Measurements from ENCODE around the gene AMDHD2.
A peak's percentile ranks its signal among the peaks of the same experiment; 100 is the strongest.
"Not testable (repeated sequence)": the region's sequence is repeated elsewhere in the genome, so short reads cannot be mapped to it uniquely, and the experiment has no call there.

AMDHD2 gene

GRCh38 chr16:2520097-2520783 lies at the start of gene AMDHD2:
Gene AMDHD2, plus strand, starts transcription at chr16:2520371. Its CDS starts 88 bp downstream, at chr16:2520459.
- peak; percentile 57 for DNase-seq

- DNase-seq = no peak
These were observed 49.6 kb upstream of the AMDHD2 start for GRCh38 chr16:2470603-2471015.

DNA sequence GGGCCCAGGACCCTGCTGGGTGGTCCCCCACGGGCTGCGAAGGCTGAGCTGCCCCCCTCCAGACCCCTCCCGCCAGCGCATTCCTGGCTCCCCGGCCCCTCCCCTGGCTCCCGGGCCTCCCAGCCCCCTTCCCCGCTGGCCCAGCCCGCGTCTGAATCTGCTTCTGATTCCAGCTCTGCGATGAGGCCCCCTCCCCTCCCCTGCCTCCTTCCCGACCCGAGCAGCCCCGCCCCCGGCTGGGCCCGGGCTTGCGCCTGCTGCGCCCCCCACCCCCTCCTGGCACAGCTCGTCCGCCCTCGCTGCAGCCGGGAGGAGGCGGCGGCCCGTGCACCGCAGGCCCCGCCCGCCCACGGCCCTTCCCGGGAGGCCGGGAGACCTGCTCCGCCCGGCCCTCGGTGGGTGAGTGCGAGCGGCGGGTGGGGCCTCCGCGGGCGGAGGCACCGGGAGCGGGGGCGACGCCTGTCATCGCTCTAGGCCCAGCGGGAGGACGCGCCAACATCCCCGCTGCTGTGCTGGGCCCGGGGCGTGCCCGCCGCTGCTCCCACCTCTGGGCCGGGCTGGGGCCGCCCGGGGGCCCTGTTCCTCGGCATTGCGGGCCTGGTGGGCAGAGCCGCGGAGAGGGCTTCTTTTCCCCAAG lies 49.0 kb upstream of the AMDHD2 start, which contains the start of gene NTN3:
Gene NTN3, plus strand, starts transcription at position 282 of the 637 bp plus-strand sequence. CDS start 405 bp downstream, outside the sequence.
- DNase-seq = no peak

DNA sequence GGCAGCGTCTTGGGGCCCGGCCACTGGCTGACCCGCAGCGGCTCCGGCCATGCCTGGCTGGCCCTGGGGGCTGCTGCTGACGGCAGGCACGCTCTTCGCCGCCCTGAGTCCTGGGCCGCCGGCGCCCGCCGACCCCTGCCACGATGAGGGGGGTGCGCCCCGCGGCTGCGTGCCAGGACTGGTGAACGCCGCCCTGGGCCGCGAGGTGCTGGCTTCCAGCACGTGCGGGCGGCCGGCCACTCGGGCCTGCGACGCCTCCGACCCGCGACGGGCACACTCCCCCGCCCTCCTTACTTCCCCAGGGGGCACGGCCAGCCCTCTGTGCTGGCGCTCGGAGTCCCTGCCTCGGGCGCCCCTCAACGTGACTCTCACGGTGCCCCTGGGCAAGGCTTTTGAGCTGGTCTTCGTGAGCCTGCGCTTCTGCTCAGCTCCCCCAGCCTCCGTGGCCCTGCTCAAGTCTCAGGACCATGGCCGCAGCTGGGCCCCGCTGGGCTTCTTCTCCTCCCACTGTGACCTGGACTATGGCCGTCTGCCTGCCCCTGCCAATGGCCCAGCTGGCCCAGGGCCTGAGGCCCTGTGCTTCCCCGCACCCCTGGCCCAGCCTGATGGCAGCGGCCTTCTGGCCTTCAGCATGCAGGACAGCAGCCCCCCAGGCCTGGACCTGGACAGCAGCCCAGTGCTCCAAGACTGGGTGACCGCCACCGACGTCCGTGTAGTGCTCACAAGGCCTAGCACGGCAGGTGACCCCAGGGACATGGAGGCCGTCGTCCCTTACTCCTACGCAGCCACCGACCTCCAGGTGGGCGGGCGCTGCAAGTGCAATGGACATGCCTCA lies 48.3 kb upstream of the AMDHD2 start:
- DNase-seq = no peak

- no peak for DNase-seq
These were observed 47.7 kb upstream of the AMDHD2 start for GRCh38 chr16:2472488-2472864.

- DNase-seq = no peak
These were observed 47.2 kb upstream of the AMDHD2 start for GRCh38 chr16:2472885-2473445.

GRCh38 chr16:2473446-2473926 lies 46.7 kb upstream of the AMDHD2 start:
- no peak for DNase-seq

DNA sequence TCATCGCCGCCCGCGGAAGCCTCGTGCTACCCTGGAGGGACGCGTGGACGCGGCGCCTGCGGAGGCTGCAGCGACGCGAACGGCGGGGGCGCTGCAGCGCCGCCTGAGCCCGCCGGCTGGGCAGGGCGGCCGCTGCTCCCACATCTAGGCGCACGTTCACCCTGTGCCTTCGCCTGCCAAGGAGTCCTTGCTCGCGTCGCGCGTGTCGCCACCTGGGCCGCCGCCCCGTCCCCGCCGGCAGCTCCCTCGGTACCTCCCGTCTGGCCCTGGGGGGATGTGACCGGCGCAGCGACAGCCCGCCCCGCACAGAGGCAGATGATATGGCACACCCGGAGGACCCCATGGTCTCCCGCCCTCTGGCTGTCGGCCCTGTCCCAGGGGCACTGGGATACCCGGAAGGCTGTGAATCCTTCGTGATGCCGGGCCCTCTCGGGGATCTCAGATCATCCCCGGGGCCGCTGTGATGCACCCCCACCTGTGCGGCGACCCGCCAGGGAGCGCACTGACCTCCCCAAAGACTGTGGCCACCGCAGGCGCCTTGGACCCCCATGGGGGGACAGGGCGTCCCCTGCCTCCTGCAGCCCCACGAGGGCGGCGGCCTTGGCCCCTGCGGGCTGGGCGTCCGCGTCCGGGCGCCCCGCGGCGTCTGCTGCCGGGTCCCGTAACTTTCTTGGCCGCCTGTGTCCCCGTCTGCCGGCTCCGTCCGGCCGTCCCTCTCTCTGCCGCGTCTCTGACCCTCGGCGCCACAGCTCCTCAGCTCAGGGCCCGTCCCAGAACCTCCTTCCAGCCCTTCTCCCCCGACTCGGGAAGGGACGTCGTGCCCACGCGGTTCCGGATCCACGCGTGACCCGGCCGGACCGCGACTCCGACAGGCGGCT lies 45.9 kb upstream of the AMDHD2 start:
- DNase-seq = no peak

DNA sequence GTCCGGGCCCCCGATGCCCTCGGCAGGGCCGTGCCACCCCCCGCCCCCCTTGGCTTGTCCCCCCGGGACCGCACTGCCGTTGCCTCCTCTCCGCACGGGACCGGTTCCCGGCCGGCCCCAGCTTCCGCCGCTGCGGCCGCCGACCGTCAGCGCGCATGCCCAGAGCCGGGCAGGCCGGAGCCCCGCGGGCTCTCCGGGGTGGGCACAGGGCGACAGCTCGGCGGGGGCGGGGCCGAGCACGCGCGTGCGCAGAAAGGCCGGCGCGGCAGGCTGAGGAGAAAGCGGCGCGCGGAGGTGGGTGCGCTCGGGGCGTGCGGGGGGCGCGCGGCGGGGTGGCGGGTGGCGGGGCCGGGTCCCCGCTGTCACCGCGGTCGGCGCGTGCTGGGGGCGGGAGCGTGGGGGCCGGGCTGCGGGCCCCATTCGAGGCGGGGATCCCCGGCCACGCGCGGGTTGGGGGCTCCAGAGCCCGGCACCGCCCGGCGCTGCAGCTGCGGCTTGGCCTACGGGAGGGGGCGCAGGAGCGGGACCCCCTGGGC lies 45.2 kb upstream of the AMDHD2 start, which contains the start of gene TBC1D24:
Gene TBC1D24, plus strand, starts transcription at position 251 of the 536 bp plus-strand sequence. CDS start 21,022 bp downstream, outside the sequence.
- DNase-seq = peak; percentile 60

DNA sequence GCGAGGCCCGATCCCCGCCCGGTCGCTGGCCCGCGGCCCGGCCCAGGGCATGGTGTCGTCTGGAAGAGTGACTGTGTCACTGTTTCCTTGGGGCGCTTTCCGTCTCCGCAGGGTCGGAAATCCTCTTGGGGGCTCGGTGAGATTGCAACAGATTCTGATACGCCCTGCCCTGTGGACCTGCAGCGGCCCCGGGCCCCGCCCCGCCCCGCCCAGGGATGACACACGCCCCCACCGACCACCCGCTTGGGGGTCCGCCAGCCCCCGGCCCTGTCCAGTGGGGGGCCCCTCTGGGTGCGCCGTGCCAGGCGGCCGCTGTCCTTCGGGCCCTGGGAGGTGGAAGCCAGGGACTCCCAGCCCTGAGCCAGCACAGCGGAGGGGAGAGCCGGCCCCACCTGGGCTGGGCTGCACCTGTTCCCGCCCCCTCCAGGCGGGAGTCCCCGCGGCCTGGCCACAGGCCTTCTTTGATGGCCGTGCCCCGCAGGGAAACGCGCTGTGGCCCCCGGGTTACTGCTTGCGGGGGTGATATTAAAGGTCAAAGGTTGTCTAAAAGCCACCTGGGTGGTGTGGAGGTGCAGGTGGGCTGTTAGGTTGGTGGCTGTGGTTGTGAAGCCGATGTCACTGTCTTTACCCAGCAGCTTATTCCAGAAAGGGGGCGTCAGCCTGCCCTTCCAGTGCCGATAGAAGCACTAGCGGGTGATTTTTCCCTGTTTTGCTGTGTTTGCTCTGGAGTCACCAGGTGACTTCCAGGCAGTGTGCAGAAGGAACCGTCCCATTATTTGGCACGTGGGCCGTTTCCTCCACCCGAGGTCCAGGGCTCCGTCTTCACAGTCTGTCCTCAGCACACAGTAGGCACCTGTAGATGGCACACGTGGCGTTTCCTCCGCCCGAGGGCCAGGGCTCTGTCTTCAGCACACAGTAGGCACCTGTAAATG lies 44.5 kb upstream of the AMDHD2 start:
- no peak for DNase-seq

- no peak for DNase-seq
These were observed 43.8 kb upstream of the AMDHD2 start for GRCh38 chr16:2476345-2476720.

GRCh38 chr16:2476741-2477140 lies 43.4 kb upstream of the AMDHD2 start:
- DNase-seq = no peak

DNA sequence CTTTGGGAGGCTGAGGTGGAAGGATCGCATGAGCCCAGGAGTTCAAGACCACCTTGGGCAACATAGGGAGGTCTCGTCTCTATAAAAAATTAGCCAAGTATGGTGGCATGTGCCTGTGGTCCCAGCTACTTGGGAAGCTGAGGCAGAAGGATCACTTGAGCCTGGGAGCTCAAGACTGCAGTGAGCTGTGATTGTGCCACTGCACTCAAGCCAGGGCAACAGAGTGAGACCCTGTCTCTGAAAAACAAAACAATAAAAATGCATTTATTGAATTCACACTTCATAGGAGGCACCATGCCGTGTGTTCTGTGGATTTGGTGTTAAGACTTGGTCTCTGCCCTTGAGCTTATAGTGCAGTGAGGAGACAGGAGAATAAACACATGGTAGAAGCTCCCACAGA lies 42.8 kb upstream of the AMDHD2 start:
- no peak for DNase-seq

DNA sequence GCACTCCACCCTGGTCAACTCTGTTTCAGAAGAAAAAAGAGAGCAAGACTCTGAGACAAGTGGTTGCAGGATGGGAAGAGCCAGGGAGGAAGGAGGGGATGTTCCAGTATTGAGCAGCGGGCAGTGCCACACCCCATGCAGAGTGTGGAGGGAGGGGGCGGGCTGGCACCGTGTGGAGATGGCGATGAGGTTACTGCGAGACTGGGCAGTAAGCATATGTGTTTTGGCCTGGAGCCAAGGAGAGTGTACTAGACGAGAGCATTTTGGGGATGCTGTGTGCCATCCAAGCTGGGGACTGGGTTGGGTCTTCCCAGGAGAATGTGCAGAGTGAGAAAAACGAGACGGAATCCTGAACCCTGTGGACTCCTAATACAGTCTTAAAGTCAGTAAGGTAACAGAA lies 41.9 kb upstream of the AMDHD2 start:
- no peak for DNase-seq

DNA sequence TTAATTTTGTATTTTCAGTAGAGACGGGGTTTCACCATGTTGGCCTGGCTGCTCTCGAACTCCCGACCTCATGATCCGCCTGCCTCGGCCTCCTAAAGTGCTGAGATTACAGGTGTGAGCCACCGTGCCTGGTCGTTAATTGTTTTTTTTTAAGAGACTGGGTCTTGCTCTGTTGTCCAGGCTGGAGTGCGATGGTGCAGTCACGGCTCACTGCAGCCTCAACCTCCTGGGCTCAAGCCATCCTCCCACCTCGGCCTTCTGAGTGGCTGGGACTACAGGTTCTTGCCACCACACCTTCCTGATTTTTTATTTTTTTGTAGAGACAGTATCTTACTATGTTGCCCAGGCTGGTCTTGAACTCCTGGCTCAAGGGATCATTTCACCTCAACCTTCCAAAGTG lies 40.2 kb upstream of the AMDHD2 start:
- DNase-seq = not testable (repeated sequence)

DNA sequence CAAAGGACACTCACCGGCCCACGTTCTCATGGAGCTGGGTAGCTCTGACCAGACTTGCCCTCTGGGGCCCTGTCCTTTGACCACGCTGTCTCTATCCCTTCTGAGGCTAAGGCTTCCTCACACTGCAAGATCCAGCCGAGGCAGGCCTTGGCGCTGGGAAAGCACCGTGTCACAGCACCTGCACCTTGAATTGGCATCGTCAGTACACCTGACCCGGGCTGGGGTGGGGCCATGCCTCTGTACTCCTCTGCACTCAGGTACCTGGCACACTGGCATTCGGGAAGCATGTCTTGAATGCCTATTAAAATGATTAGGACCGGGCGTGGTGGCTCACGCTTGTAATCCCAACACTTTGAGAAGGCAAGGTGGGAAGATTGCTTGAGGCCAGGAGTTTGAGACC lies 39.2 kb upstream of the AMDHD2 start:
- no peak for DNase-seq

GRCh38 chr16:2481676-2482075 lies 38.5 kb upstream of the AMDHD2 start:
- DNase-seq = no peak

DNA sequence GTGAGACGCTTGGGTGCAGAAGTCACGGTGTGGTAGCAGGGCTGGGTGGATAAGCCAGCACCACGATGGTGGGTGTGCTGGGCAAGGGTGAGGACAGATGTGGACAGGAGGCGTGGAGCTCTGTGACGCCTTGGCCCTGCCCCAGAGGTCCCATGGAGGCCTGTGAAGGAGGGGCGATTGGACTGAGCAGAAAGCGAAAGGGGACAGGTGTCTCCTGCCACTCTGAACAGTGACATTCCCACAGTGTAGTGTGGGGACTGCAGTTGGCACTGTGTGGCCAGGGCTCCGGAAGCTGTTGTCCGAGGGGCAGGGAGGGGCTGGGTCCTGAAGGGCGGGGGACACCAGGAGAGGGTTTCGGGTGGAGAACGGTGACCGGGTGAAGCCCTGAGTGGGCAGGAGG lies 37.9 kb upstream of the AMDHD2 start:
- DNase-seq = no peak

GRCh38 chr16:2482708-2483534 lies 37.2 kb upstream of the AMDHD2 start:
- no peak for DNase-seq

All from GF-D8 (cell line).